Measurements from ENCODE around the gene CARMIL1. TPM values are rescaled to one million over a fixed set of nuclear protein-coding genes. Genes with fewer than 3 reads are reported as not detected.

CARMIL1 gene
- total RNA-seq, 1 donor from 2014 or later = 19.6 TPM

DNA sequence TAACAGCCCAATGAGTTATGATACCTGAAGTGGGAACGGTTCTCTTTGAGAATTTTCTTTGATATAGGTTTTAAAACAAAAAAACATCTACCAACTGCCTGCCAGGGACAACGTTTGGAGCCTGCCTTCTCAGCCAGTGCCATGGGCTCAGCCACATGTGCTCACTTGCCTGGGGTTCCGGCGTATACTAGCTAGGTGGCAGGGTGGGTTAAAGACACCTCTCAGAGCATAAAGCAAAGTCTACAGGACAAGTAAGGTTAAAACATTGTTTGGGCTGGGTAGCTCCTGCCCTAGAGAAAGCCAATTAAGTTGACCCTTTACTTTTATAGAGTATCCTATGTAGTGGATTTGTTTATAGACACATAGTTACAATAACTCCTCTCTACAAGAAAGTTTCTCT is 334.9 kb downstream of the CARMIL1 start:
- no peaks in the 10 kb centered on the region for H3K9me3 ChIP-seq
- no peaks in the 10 kb centered on the region for H3K36me3 ChIP-seq
- H3K27ac ChIP-seq = no peak overlapping the region
- H3K27me3 ChIP-seq = no peaks in the 10 kb centered on the region
- no peaks in the 10 kb centered on the region for H3K4me1 ChIP-seq
- TF ChIP-seq POLR2A (IDR thresholded peaks at IDR 0.05) = no peak
- no peak for TF ChIP-seq POLR2AphosphoS5 (IDR thresholded peaks at IDR 0.05; ENCODE audit: insufficient read depth in 1 of 2, low read depth in 1 of 2)
- TF ChIP-seq, protein P1, sequence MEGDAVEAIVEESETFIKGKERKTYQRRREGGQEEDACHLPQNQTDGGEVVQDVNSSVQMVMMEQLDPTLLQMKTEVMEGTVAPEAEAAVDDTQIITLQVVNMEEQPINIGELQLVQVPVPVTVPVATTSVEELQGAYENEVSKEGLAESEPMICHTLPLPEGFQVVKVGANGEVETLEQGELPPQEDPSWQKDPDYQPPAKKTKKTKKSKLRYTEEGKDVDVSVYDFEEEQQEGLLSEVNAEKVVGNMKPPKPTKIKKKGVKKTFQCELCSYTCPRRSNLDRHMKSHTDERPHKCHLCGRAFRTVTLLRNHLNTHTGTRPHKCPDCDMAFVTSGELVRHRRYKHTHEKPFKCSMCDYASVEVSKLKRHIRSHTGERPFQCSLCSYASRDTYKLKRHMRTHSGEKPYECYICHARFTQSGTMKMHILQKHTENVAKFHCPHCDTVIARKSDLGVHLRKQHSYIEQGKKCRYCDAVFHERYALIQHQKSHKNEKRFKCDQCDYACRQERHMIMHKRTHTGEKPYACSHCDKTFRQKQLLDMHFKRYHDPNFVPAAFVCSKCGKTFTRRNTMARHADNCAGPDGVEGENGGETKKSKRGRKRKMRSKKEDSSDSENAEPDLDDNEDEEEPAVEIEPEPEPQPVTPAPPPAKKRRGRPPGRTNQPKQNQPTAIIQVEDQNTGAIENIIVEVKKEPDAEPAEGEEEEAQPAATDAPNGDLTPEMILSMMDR (IDR thresholded peaks at IDR 0.05) = no peak
- no peak overlapping the region for H3K4me3 ChIP-seq
- no peak for DNase-seq (ENCODE audit: extremely low spot score in 2 of 2)
- intact Hi-C loops (cut with DNase I) = no loop called here

DNA sequence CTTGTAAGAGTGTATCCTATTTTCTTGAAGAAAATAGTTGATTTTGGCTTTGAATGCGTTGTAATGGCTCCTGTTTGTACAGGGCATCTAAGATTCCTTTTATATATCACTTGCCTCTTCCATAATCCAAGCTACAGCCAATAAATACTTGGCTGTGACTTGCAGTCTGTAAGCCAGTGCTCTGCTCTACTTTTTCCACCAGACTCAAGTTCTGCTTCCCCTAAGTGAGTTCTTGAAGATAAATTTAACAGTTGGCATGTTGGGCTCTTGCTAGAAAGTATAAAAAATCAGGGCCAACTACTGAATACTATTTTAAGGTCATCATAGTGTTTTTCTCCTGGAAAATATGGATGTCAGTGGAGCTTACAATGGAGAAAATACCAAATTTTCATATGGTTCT is 336.3 kb downstream of the CARMIL1 start:
- Histone ChIP-seq H3K9me3 (no peaks in the 10 kb centered on the region), H3K4me1 (no peaks in the 10 kb centered on the region), H3K4me3 (no peak overlapping the region), H3K27me3 (no peaks in the 10 kb centered on the region), H3K27ac (no peak overlapping the region), H3K36me3 (no peaks in the 10 kb centered on the region)
- intact Hi-C loops (cut with DNase I) = no loop called here
- DNase-seq (ENCODE audit: extremely low spot score in 2 of 2) = no peak
- TF ChIP-seq POLR2A (IDR thresholded peaks at IDR 0.05) (no peak), POLR2AphosphoS5 (IDR thresholded peaks at IDR 0.05; ENCODE audit: insufficient read depth in 1 of 2, low read depth in 1 of 2) (no peak)
- TF ChIP-seq, protein P1 (IDR thresholded peaks at IDR 0.05) = no peak

DNA sequence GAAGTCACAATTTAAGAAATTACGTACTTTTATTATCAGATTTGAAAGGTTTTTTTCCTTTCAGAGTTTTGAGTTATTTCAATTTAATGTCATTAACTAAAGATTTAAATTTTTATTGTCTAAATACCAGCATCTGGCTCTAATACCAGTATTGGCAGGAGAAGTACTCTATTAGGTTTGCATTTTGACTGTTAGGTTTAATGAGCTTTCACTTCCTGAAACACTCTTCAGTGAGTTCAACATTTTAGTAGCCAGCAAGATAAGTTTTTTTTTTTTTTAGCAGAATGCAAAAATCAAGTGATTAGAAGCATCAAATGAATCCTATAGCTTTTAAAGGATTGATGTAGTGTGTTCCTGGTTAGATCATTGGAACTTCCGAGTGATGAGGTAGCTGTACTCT is 338.8 kb downstream of the CARMIL1 start:
- no peak for DNase-seq (ENCODE audit: extremely low spot score in 2 of 2)
- Histone ChIP-seq H3K4me1 (no peaks in the 10 kb centered on the region), H3K4me3 (no peak overlapping the region), H3K9me3 (no peaks in the 10 kb centered on the region), H3K27ac (no peak overlapping the region), H3K36me3 (no peaks in the 10 kb centered on the region), H3K27me3 (no peaks in the 10 kb centered on the region)
- TF ChIP-seq POLR2AphosphoS5 (IDR thresholded peaks at IDR 0.05; ENCODE audit: insufficient read depth in 1 of 2, low read depth in 1 of 2) (no peak), POLR2A (IDR thresholded peaks at IDR 0.05) (no peak)
- TF ChIP-seq, protein P1 (IDR thresholded peaks at IDR 0.05) = no peak
- intact Hi-C loops (cut with DNase I) = no loop called here

DNA sequence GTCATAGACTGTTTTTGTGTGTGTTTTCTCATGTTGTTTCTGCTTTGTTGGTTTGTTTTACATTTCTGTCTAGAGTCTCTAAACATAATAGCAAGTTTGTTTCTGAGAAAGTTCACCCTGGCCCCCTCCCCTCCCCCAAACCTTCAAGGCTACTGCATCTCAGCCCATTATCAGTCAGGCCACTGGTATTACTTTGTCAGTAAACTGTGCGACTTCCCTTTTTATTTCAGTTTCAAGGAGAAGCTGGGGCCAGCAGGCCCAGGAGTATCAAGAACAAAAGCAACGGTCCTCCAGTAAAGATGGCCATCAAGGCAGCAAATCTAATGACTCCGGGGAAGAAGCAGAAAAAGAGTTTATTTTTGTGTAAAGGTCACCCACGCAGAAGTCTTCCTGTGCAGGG is 340.0 kb downstream of the CARMIL1 start:
- H3K36me3 ChIP-seq = no peaks in the 10 kb centered on the region
- intact Hi-C loops (cut with DNase I) = no loop called here
- H3K9me3 ChIP-seq = no peaks in the 10 kb centered on the region
- no peak overlapping the region for H3K4me3 ChIP-seq
- H3K27ac ChIP-seq = no peak overlapping the region
- no peaks in the 10 kb centered on the region for H3K4me1 ChIP-seq
- DNase-seq (ENCODE audit: extremely low spot score in 2 of 2) = no peak
- no peaks in the 10 kb centered on the region for H3K27me3 ChIP-seq
- TF ChIP-seq POLR2AphosphoS5 (IDR thresholded peaks at IDR 0.05; ENCODE audit: insufficient read depth in 1 of 2, low read depth in 1 of 2) = no peak
- no peak for TF ChIP-seq POLR2A (IDR thresholded peaks at IDR 0.05)
- TF ChIP-seq, protein P1 (IDR thresholded peaks at IDR 0.05) = no peak

DNA sequence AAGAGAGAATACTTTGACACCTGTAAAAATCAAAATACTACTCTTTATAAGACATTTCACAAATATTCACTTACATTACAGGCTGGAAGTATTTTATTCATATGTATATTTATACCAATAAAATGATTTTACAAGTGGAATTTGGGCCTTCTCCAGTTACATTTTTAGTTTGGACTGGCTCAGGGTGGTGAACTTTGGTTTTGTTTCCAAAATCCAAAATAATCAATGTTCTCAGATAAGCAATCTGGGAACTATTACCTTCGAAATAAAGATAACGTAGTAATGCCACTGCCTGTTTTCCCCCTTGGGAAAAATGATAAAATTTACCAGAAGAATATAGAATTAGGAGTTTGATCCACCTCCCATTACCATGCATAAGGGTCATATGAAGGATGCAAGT is 341.2 kb downstream of the CARMIL1 start:
- Histone ChIP-seq H3K4me3 (no peak overlapping the region), H3K9me3 (no peaks in the 10 kb centered on the region), H3K4me1 (no peaks in the 10 kb centered on the region), H3K27me3 (no peaks in the 10 kb centered on the region), H3K27ac (no peak overlapping the region), H3K36me3 (no peaks in the 10 kb centered on the region)
- TF ChIP-seq POLR2AphosphoS5 (IDR thresholded peaks at IDR 0.05; ENCODE audit: insufficient read depth in 1 of 2, low read depth in 1 of 2) = no peak
- TF ChIP-seq POLR2A (IDR thresholded peaks at IDR 0.05) = no peak
- TF ChIP-seq, protein P1 (IDR thresholded peaks at IDR 0.05) = no peak
- intact Hi-C loops (cut with DNase I) = no loop called here
- DNase-seq (ENCODE audit: extremely low spot score in 2 of 2) = no peak
